SU-DHL-6 (cell line): Measurements from ENCODE around the gene FLNB.

ENCODE experiments used
- CTCF ChIP-seq: fragments of 200-600 bp; sonication (generic); IDR thresholded peaks from one replicate; pipeline ENCODE4 v1.5.1; 2017; ENCODE audit warnings: antibody characterized with exemption, mild to moderate bottlenecking, low read length, moderate library complexity; ENCODE audit not compliant: insufficient read depth, poor library complexity, severe bottlenecking
- EZH2phosphoT487 ChIP-seq: fragments of 200-600 bp; sonication (generic), shearing (Covaris generic); conservative IDR thresholded peaks from 2 replicates; pipeline ENCODE4 v1.6.1; 2018; ENCODE audit warnings: mild to moderate bottlenecking, antibody characterized with exemption, low read length, moderate library complexity, mixed read lengths

- TF ChIP-seq CTCF (no peak), EZH2phosphoT487 (no peak)
Observed at GRCh38 chr3:58090351-58090750, 82.1 kb downstream of the FLNB start.
